Stimulated activated CD4-positive, alpha-beta T cell treated with anti-CD3 and anti-CD28 coated beads, Interleukin-12 subunit alpha, Interleukin-12 subunit beta, amount 100 ng/mL, for 48 hours (primary cell): ENCODE data around the gene PLXND1.
A peak's percentile ranks its signal among the peaks of the same experiment; 100 is the strongest.

Source experiments
- DNase-seq, 3 donors: peaks; one replicate each; pipeline ENCODE4 v3.0.0-alpha.2; 2020; ENCODE audit warnings: low read depth in 2 of 3, low spot score in 1 of 3

The PLXND1 gene

GRCh38 chr3:129627350-129628168, 21.1 kb upstream of the PLXND1 start:
- DNase-seq: peak; percentile 46 to 55 (median 55)

GRCh38 chr3:129626744-129627349, 20.4 kb upstream of the PLXND1 start:
- peak; percentile 56 to 80 (median 65) for DNase-seq

- DNase-seq: no peak
These were observed 18.8 kb upstream of the PLXND1 start for GRCh38 chr3:129625072-129625874.

GRCh38 chr3:129624347-129625071, 18.0 kb upstream of the PLXND1 start:
- no peak for DNase-seq

- no peak for DNase-seq
These were observed 17.1 kb upstream of the PLXND1 start for GRCh38 chr3:129623447-129624118.

GRCh38 chr3:129622933-129623332, 16.5 kb upstream of the PLXND1 start:
- DNase-seq: no peak

- no peak for DNase-seq
These were observed 15.9 kb upstream of the PLXND1 start for GRCh38 chr3:129622226-129622874.

- no peak for DNase-seq
These were observed 15.2 kb upstream of the PLXND1 start for GRCh38 chr3:129621626-129622225.

GRCh38 chr3:129620828-129621559, 14.5 kb upstream of the PLXND1 start:
- no peak for DNase-seq

- DNase-seq: no peak
These were observed 13.3 kb upstream of the PLXND1 start for GRCh38 chr3:129619726-129620162.

- DNase-seq: no peak
These were observed 12.6 kb upstream of the PLXND1 start for GRCh38 chr3:129618901-129619671.

- DNase-seq: no peak
These were observed 11.8 kb upstream of the PLXND1 start for GRCh38 chr3:129618186-129618820.

GRCh38 chr3:129617381-129618185, 11.1 kb upstream of the PLXND1 start:
- no peak for DNase-seq

- no peak for DNase-seq
These were observed 10.2 kb upstream of the PLXND1 start for GRCh38 chr3:129616713-129617112.

GRCh38 chr3:129616291-129616690, 9.8 kb upstream of the PLXND1 start:
- no peak for DNase-seq

- no peak for DNase-seq
These were observed 9.3 kb upstream of the PLXND1 start for GRCh38 chr3:129615751-129616281.

- DNase-seq: no peak
These were observed 8.5 kb upstream of the PLXND1 start for GRCh38 chr3:129614927-129615363.
